Caco-2 (cell line): Measurements from ENCODE around the gene TBATA. TPM values are rescaled to one million over a fixed set of nuclear protein-coding genes. Genes with fewer than 3 reads are reported as not detected.

Source experiments
- BruUV-seq: library from RNA; stranded (reverse); fragments of 400-500 nt; replicated peaks from 2 replicates; lab custom pipeline; 2021; lab: Mats Ljungman, UMichigan
- CTCF ChIA-PET: fragments of 300-600 bp; sonication (Branson Sonifier 250); formaldehyde crosslinking; loops from one replicate; lab custom pipeline; 2022; ENCODE audit warnings: antibody characterized with exemption; lab: Charles Lee
- POLR2A ChIA-PET: fragments of 300-600 bp; sonication (Branson Sonifier 250); formaldehyde crosslinking; loops from one replicate; lab custom pipeline; 2022; ENCODE audit warnings: antibody characterized with exemption; lab: Charles Lee
- DNase-seq, 2 experiments: peaks; one replicate each; pipeline versions ENCODE4 v3.0.0 to v3.0.0-alpha.2; 2020 to 2022
- H3K27me3 ChIP-seq: replicated peaks from 2 replicates; pipeline ENCODE4 v1.6.0; 2011; ENCODE audit warnings: low read length; ENCODE audit not compliant: control insufficient read depth, insufficient read depth
- H3K36me3 ChIP-seq: 2 replicates; pipeline ENCODE4 v1.5.1; 2011; ENCODE audit warnings: low read length; ENCODE audit not compliant: control insufficient read depth, insufficient read depth
- H3K4me1 ChIP-seq: fragments of 250-450 bp; sonication (Bioruptor Pico); 2 replicates; pipeline ENCODE4 v1.5.1; 2020; ENCODE audit warnings: mild to moderate bottlenecking
- H3K4me3 ChIP-seq: 2 replicates; pipeline ENCODE4 v1.5.1; 2011; ENCODE audit warnings: low read depth, mild to moderate bottlenecking, control low read depth, low read length
- H3K9me3 ChIP-seq: fragments of 250-450 bp; sonication (Bioruptor Pico); 2 replicates; pipeline ENCODE4 v1.5.1; 2020; ENCODE audit warnings: mild to moderate bottlenecking, moderate library complexity
- H3K27ac Mint-ChIP-seq: one replicate; pipeline ENCODE4 v1.8.0; 2022; ENCODE audit warnings: mixed read lengths; ENCODE audit not compliant: unreplicated experiment
- H3K27me3 Mint-ChIP-seq: one replicate; pipeline ENCODE4 v1.8.0; 2022; ENCODE audit warnings: mixed read lengths; ENCODE audit not compliant: insufficient read depth, unreplicated experiment
- H3K36me3 Mint-ChIP-seq: one replicate; pipeline ENCODE4 v1.8.0; 2022; ENCODE audit warnings: mild to moderate bottlenecking, mixed read lengths; ENCODE audit not compliant: insufficient read depth, unreplicated experiment
- H3K4me1 Mint-ChIP-seq: one replicate; pipeline ENCODE4 v1.8.0; 2022; ENCODE audit warnings: low read depth, mixed read lengths; ENCODE audit not compliant: unreplicated experiment
- H3K4me3 Mint-ChIP-seq: one replicate; pipeline ENCODE4 v1.8.0; 2022; ENCODE audit warnings: mild to moderate bottlenecking, moderate library complexity, mixed read lengths; ENCODE audit not compliant: unreplicated experiment
- H3K9me3 Mint-ChIP-seq: one replicate; pipeline ENCODE4 v1.8.0; 2022; ENCODE audit warnings: mixed read lengths; ENCODE audit not compliant: unreplicated experiment
- CTCF ChIP-seq, 2 experiments: fragments of 200-600 bp in 1 of 2; IDR thresholded peaks; 1 replicate in 1 of 2; 2 replicates in 1 of 2; pipeline versions ENCODE4 v1.5.1 to v1.8.0; 2011 to 2022; ENCODE audit warnings: antibody characterized with exemption in 1 of 2, control low read depth in 1 of 2, inconsistent platforms in 1 of 2, low read depth in 1 of 2, low read length in 1 of 2, mild to moderate bottlenecking in 1 of 2, moderate library complexity in 1 of 2; ENCODE audit not compliant: insufficient read depth in 1 of 2, severe bottlenecking in 1 of 2, unreplicated experiment in 1 of 2
- intact Hi-C: fragments of 100-400 bp; cut with micrococcal nuclease; formaldehyde crosslinking; loops from one replicate; pipeline ENCODE4 v1.10.0; 2022; ENCODE audit not compliant: unreplicated experiment
- total RNA-seq: library from RNA; stranded (reverse); gene quantifications from 2 replicates; pipeline ENCODE4 v1.2.3, GENCODE V29; 2022

The TBATA gene
- total RNA-seq, 1 experiment from 2014 or later: not detected

- TF ChIP-seq CTCF (IDR thresholded peaks at IDR 0.05; ENCODE audit: insufficient read depth in 1 of 2, low read depth in 1 of 2, low read length in 1 of 2, severe bottlenecking in 1 of 2, unreplicated experiment in 1 of 2): no peak
- no peaks in the 10 kb centered on the region for H3K9me3 ChIP-seq
- no peak overlapping the region for H3K4me3 ChIP-seq
- H3K36me3 ChIP-seq: no peaks in the 10 kb centered on the region
- BruUV-seq: no TSS peak
- no peak for DNase-seq
- H3K4me3 Mint-ChIP-seq: no peak overlapping the region
- POLR2A ChIA-PET: no interaction called here
- H3K4me1 ChIP-seq: no peaks in the 10 kb centered on the region
- H3K27ac Mint-ChIP-seq: no peak overlapping the region
- no peaks in the 10 kb centered on the region for H3K9me3 Mint-ChIP-seq
- no peaks in the 10 kb centered on the region for H3K27me3 Mint-ChIP-seq
- no peaks in the 10 kb centered on the region for H3K27me3 ChIP-seq
- intact Hi-C loops: no loop called here
- no peaks in the 10 kb centered on the region for H3K4me1 Mint-ChIP-seq
- CTCF ChIA-PET: interaction anchor here (0.6 kb wide), 1 partner anchor 39 kb away, joined by 3 read pairs; no protein-coding TSS in a partner anchor
- no peaks in the 10 kb centered on the region for H3K36me3 Mint-ChIP-seq
Observed at GRCh38 chr10:70730955-70731354, 54.2 kb downstream of the TBATA start.

GRCh38 chr10:70729763-70730357 lies 55.3 kb downstream of the TBATA start:
- ChIA-PET CTCF (no interaction called here), POLR2A (no interaction called here)
- no TSS peak for BruUV-seq
- H3K27me3 Mint-ChIP-seq: no peaks in the 10 kb centered on the region
- no peaks in the 10 kb centered on the region for H3K36me3 Mint-ChIP-seq
- H3K4me3 Mint-ChIP-seq: no peak overlapping the region
- no peak for DNase-seq
- no peaks in the 10 kb centered on the region for H3K4me1 ChIP-seq
- no peak overlapping the region for H3K27ac Mint-ChIP-seq
- no peaks in the 10 kb centered on the region for H3K36me3 ChIP-seq
- no peaks in the 10 kb centered on the region for H3K9me3 Mint-ChIP-seq
- no peak for TF ChIP-seq CTCF (IDR thresholded peaks at IDR 0.05; ENCODE audit: insufficient read depth in 1 of 2, low read depth in 1 of 2, low read length in 1 of 2, severe bottlenecking in 1 of 2, unreplicated experiment in 1 of 2)
- intact Hi-C loops: no loop called here
- no peaks in the 10 kb centered on the region for H3K4me1 Mint-ChIP-seq
- H3K27me3 ChIP-seq: no peaks in the 10 kb centered on the region
- no peak overlapping the region for H3K4me3 ChIP-seq
- H3K9me3 ChIP-seq: no peaks in the 10 kb centered on the region; the same call in 1 of the 2 replicates

GRCh38 chr10:70728328-70728727 lies 56.8 kb downstream of the TBATA start:
- intact Hi-C loops: no loop called here
- no peaks in the 10 kb centered on the region for H3K27me3 Mint-ChIP-seq
- no peak overlapping the region for H3K4me3 Mint-ChIP-seq
- H3K4me1 Mint-ChIP-seq: no peaks in the 10 kb centered on the region
- Histone ChIP-seq H3K36me3 (no peaks in the 10 kb centered on the region), H3K9me3 (no peaks in the 10 kb centered on the region; the same call in 1 of the 2 replicates), H3K27me3 (no peaks in the 10 kb centered on the region), H3K4me1 (no peaks in the 10 kb centered on the region), H3K4me3 (no peak overlapping the region)
- ChIA-PET POLR2A (no interaction called here), CTCF (no interaction called here)
- BruUV-seq: no TSS peak
- DNase-seq: no peak
- H3K9me3 Mint-ChIP-seq: no peaks in the 10 kb centered on the region
- H3K27ac Mint-ChIP-seq: no peak overlapping the region
- H3K36me3 Mint-ChIP-seq: no peaks in the 10 kb centered on the region
- TF ChIP-seq CTCF (IDR thresholded peaks at IDR 0.05; ENCODE audit: insufficient read depth in 1 of 2, low read depth in 1 of 2, low read length in 1 of 2, severe bottlenecking in 1 of 2, unreplicated experiment in 1 of 2): no peak
